ENCODE measurements around the gene SLC25A36.

DNA sequence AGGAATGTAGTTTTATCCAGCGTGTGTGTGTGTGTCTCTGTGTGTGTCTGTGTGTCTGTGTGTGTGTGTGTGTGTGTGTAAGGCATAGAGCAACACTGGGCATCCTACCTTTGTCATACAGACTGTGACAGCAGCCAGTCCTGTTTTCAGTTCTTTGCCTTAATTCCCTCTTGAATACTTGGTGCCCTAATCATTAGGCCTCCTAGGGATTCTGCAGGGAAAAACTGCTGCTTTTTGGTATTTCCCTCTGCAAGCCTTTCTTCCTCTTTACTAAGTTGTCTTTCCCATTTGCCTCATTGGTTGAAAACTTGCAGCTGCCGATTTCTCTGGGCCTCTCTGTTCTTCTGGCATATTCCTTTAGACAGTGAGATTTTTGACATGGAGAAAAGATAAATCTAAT, 9.2 kb downstream of the SLC25A36 start:
- TF ChIP-seq, protein P1, sequence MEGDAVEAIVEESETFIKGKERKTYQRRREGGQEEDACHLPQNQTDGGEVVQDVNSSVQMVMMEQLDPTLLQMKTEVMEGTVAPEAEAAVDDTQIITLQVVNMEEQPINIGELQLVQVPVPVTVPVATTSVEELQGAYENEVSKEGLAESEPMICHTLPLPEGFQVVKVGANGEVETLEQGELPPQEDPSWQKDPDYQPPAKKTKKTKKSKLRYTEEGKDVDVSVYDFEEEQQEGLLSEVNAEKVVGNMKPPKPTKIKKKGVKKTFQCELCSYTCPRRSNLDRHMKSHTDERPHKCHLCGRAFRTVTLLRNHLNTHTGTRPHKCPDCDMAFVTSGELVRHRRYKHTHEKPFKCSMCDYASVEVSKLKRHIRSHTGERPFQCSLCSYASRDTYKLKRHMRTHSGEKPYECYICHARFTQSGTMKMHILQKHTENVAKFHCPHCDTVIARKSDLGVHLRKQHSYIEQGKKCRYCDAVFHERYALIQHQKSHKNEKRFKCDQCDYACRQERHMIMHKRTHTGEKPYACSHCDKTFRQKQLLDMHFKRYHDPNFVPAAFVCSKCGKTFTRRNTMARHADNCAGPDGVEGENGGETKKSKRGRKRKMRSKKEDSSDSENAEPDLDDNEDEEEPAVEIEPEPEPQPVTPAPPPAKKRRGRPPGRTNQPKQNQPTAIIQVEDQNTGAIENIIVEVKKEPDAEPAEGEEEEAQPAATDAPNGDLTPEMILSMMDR (IDR thresholded peaks at IDR 0.05), result no peak
- TF ChIP-seq EZH2 (IDR thresholded peaks at IDR 0.05; ENCODE audit: borderline replicate concordance, insufficient read depth, low read depth, low read length, poor library complexity, severe bottlenecking), result no peak

Data from B cell (primary cell).